Measurements from ENCODE around the gene ATP5MC2.
"Not testable (repeated sequence)": the region's sequence is repeated elsewhere in the genome, so short reads cannot be mapped to it uniquely, and the experiment has no call there.

The ATP5MC2 gene

DNA sequence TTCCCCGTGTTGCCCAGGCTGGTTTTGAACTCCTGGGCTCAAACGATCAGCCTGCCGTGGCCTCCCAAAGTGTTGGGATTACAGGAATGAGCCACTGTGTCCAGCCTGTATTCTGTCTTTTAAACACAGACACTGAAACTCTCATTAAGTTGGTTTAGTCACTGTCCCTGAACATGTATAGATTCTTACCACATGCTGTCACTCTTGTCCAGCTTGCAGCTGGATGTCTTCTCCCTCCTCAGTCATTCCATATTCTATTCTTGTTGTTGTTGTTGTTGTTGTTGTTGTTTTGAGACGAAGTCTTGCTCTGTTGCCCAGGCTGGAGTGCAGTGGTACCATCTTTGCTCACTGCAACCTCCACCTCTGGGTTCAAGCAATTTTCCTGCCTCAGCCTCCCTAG is 12.3 kb upstream of the ATP5MC2 start:
- DNase-seq = no peak

DNA sequence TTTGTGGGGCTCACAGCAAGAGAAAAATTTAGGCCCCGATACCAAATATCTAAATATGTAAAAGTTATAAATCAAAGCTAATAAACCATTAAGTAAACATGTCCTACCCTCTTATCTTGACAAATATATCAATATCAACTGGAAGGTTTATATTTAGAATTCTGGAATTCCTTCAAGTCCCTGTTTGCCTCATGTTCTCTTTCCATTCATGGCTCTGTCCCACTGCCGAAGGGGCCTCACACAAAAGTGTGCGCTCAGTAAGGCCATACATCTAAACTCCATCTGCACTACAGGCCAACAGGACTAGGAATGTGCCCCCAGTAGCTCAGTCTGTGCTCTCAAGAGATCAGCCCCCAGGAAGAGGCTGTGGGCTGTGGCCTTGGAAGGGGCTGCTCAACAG is 10.6 kb upstream of the ATP5MC2 start:
- DNase-seq = no peak

DNA sequence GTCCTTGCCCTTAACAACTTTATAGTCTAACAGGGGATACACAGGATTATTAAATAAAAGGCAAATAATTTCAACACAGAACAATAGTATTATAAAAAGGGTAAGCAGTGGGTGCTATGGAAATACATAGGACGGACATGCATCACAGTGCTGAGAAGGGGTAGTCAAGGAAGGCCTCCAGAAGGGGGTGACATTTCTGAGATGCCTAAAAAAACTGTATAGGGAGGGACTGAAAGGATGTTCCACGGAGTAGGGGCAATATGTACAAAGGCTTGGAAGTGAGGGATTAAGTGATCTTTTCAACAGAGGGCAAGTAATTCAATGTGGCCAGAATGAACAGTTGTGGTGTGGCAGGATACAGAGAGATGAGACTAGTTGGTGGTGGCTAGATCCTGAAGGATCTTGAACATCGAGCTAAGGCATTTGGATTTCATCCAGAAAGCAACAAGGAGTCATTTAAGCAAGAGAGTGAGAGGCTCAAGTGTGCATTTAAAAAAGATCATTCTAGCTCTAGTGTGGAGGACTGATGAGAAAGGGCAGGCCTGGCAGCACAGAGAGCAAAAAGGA is 8.9 kb upstream of the ATP5MC2 start:
- no peak for DNase-seq

DNA sequence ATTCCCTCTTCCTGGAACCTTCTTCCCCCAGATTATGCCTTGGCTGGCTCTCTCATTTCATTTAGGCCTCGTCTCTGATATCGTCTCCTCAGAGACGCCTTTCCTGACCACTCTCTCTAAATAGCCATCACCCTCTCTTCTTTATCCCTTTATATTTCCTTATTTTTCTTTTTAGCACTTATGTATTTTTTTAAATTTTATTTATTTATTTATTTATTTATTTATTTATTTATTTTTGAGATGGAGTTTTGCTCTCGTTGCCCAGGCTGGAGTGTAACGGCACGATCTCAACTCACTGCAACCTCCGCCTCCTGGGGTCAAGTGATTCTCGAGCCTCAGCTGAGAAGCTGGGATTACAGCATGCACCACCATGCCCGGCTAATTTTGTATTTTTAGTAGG is 8.1 kb upstream of the ATP5MC2 start:
- no peak for DNase-seq

DNA sequence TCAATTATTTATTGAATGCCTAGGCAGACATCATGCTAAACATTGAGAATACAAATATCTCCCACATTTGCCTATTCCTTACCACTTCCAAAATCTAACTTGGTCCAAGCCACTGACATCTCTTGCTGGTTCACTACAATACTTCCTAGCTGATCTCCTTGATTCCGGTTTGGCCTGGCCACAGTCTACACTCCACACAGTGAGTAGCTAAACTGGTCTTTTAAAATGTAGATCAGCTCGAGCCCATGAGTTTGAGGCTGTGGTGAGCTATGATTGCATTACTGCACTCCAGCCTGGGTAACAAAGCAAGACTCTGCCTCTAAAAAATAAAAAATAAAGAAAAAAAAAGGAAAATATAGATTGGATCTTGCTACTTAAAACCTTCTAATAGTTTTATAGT is 7.6 kb upstream of the ATP5MC2 start:
- no peak for DNase-seq

DNA sequence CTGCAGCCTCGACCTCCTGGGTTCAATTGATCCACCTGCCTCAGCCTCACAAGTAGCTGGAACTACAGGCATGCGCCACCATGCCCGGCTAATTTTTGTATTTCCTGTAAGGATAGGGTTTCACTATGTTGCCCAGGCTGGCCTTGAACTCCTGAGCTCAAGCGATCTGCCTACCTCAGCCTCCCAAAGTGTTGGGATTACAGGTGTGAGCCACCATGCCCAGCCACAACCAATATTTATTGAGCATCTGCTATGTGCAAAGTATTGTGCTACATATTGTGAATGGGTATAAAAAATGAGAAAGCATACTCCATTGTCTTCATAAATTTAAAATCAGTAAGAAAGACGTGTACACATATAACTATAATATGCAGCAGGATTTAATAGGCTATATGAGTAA is 4.2 kb upstream of the ATP5MC2 start:
- DNase-seq = not testable (repeated sequence)

DNA sequence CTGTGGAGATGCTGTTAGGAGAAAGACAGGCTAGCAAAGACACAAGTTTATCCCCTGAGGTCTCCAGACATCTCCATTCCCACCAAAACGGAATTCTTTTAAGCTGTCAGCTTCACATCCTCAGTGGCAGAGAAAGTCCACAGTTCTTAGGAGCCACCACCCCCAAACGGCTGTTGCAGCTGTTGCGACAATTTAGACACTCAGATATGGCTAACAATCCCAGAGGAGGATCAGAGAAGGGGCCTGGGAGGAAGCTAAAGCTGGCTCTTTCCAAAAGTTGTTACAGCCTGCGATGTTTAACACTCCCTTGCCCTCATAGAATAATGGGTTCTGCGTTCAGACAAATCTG is 1.9 kb upstream of the ATP5MC2 start:
- DNase-seq = no peak

DNA sequence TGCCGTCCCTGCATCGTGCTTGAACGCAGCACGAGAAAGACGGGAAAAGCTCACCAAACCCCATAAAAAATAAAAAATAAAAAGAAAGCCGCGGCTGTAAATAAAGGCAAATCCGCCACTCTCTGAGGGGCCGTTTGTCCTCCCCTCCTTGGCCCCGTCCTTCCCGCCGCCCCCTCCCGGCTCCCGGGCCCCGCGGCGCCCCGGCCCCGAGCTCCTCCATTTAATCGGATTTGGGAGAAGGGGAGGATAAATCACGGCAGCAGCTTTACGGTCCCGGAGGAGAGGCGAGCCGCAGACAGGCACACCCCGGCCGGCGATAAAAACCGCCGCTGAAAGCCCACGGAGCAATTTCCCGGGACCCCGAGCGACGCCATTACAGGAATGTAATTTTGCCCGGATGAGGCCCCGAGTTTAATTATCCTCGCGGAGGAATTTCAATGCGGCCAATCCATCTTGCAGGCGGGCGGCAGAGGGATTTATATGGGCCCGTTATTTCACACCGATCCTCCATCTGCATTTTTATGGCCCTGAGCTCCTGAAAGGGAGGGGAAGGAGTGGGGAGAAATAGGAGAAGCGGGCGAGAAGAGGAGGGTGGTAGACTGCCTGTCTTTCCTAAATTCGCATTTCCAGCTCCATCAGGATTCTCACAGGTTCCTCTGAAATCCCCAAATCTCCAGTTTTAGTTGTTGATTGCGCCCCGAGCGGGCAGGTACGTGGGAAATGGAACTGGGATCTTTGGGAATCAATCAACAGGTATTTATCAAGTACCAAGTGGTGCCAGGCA is 1.3 kb upstream of the ATP5MC2 start:
- no peak for DNase-seq

DNA sequence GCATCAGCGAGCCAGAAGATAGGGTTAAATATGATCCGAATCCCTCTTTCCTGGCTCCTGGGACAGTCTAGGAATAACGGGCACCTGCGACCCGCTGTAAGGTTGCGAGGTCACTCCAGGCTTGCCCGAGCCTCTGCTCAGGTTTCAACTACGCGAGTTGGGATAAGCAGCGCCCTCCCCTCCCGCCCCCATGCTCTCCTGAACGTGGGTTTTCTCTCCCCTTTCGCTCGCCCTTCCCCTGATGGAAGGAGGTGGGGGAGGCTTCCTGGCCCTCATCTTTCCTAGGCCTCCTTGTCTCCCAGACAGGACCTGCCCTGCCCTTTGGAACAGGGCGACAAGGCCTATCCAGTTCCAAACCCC is 753 bp upstream of the ATP5MC2 start:
- DNase-seq = no peak

DNA sequence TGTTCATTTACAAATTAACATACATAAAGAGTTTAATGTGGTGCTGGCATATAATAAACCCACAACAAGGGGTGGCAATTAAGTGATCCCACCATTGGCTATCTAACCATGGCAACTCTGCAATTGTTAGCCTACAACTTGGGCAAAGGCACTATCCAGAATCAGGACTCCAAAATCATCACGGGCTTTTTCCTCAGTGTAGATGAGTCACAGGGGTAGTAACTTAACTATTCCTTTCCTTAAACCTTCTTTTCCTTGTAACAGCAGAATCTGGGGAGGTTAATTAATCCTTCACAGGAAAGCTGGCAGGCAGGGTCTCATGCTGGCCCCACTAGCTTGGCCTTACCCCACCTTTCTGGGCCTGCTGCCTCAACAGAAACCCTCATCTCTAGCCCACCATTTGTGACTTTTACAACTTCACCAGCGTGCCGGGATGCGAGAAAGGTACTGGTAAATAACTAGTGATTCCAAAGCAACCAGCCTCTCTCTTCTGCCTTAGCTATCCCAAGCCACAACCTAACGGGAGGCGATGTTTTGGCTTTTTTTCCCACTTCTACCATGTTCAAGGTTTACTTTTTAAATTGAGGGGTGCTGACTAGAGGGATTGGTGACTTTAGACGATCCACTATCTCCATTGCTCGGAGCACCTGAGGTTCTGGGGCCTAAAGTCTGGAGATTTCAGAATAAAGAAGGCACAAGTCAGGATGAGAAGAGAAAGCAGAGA is 744 bp downstream of the ATP5MC2 start:
- no peak for DNase-seq

DNA sequence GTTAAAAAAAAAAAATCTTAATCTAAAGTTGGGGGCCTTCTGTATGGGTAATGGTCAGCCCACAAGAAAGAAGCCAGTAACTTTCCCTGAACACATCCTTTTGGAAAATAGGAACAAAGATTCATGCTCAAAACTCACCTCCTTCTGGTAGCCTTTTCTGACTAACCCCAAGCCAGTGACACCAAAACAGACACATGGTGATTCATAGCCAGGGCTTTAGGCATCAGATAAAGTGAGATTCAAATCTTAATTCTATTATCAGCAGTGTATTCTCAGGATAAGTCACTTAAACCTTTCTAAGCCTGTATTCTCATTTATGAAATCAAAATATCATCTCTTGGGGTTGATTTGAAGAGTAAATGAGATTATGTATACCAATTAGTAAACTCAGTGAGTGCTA is 4.9 kb downstream of the ATP5MC2 start:
- no peak for DNase-seq

DNA sequence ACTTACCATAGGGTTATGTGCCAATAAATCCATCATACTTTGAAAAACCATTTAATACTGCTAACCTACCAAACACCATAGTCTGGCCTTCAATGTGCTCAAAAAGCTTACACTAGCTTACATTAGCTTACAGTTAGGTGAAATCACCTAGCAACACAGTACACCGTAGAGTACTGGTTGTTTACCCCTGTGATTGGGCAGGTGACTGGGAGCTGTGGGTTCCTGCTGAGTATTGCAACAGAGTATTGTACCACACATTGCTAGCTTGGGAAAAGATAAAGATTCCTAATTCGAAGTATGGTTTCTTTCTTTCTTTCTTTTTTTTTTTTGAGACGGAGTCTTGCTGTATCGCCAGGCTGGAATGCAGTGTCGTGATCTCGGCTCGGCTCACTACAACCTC is 5.6 kb downstream of the ATP5MC2 start:
- no peak for DNase-seq

DNA sequence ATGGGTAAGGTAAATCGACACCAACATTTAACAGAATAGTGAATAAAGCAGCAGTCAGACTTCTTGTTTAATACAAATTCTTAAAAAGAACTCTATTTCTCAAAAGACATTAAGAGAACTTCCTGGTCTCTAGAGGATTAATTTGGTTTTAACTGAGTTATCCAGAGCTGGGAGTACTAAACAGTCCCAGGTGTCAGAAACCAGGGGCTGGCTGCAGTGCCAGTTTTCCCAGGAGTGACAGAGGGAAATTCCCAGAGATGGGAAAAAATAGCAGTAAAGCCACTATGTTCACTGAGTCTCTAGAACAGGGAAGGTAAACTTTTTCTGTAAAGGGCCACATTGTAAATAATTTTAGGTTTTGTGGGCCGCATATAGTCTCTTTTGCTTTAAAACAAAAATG is 8.8 kb downstream of the ATP5MC2 start:
- DNase-seq = no peak

DNA sequence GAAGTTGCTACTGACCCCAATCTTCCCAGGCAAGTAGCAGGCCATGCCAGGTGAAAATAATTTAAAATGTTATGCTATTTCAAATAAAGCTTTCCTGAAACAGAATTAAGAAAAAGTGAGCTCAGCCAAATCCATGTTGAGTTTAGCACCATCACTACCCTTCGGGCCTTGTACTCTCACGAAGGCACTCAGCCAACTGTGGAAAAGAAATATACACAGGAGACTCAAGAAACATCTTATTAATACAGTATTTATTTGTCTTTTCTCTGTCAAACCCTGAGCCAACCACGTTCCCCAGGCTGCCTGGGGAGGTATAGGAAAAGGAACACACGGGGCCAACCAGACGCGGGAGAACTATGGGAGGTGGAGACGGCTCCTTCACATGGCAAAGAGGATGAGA is 10.9 kb downstream of the ATP5MC2 start:
- no peak for DNase-seq

DNA sequence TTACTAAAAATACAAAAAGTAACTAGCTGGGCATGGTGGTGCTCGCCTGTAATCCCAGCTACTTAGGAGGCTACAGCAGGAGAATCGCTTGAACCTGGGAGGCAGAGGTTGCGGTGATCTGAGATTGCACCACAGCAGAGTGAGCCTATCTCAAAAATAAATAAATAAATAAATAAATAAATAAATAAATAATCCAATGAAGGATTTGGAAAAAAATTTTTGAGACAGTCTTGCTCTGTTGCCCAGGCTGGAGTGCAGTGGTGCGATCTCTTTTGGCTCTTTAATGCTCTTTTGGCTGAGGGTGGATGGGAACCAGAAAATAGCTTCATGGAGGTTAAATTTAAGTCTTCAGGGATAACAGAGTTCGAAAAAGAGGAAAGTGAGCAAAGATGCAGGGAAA is 11.7 kb downstream of the ATP5MC2 start:
- no peak for DNase-seq

DNA sequence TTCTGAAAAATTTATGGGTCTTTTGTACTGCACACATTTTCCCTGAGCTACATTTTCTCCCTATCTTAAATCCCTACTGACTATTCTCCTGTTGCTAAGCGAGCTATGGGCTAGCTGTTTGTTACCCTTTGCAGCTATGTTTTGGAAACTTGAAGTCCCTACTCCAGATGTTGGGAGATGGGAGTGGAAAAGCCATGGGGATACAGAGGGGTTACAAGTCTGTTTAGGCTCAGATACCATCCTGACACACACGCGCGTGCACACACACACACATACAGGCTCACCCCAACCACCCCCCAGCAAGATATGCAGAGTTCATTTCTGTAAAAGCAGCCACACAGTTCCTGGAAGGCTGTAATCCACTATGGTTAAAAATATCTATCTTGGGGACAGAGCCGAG is 15.8 kb downstream of the ATP5MC2 start:
- no peak for DNase-seq

DNA sequence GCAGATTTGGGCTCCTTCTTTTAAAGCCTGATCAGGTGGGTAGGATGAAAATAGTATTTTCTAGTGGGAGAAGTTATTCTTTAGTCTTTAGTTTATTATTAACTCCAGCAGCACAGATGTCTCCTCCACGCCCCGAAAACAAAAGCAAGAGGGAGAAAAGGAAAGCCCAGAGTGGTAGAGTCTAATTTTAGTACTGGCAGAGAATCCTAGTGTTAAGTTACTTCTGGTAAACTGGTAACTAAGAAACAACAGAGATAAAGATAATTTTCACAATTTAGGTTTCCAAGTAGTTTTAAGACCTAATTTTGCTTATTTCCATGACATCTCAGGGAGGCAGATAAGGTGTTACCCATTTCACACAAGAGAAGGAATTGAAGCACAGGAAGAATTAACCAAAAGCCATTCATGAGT is 16.3 kb downstream of the ATP5MC2 start:
- DNase-seq = no peak

DNA sequence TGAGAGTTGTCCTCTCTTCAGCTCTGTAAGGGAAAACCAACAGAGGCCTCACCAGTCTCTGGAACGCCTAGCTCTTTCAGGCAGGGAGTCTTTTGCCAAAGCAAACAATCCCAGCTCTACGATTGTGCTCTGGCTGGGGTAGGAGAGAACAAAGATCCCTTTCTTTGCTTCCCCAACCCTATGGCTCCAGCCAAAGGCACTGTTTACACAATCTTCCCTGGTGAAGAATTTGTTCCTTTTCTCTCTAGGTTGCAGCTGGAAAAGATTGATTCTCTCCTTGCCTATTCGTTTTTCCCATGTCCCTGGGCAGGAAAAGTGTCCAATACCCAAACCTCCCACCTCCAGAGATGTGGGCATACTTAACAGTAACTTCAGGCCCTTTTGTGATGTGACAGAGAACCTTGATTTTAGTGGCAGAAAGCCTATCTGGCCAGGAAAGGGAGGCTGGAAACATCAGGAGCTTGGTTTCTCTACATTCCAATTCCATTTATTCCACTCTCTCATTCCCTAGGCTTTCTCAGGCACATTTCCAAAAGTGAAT is 16.8 kb downstream of the ATP5MC2 start:
- peak; percentile 19 for DNase-seq

DNA sequence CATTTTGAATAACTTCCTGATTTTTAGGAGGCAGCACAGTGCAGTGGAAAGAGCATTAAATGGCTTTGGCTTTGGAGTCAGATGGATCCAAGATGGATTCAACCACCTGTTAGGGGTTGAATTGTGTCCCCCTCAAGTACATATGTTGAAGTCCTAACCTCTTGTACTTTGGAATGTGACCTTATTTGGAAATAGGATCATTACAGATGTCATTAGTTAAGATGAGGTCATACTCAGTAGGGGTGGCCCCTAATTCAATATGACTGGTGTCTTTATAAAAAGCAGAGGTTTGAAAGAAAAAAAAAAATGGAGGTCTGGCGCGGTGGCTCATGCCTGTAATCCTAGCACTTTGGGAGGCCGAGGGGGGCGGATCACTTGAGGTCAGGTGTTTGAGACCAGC is 18.8 kb downstream of the ATP5MC2 start:
- no peak for DNase-seq

DNA sequence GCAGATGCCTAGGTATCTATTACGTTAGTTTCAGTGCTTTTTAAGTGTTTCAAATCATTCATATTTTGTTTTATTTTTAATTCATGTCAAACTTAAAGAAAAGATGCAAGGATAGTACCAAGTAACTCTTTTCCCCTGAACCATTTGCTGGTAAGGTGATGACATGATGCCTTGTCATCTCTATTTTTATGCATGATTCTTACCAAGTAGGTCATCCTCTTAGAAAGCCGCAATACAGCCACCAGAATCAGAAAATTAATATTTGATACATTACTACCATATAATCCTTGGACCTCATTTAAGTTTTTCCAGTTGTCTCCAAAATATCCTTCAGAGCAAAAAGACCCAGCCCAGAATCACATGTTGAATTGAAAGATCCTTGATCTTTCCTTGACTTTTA is 22.3 kb downstream of the ATP5MC2 start:
- no peak for DNase-seq

DNA sequence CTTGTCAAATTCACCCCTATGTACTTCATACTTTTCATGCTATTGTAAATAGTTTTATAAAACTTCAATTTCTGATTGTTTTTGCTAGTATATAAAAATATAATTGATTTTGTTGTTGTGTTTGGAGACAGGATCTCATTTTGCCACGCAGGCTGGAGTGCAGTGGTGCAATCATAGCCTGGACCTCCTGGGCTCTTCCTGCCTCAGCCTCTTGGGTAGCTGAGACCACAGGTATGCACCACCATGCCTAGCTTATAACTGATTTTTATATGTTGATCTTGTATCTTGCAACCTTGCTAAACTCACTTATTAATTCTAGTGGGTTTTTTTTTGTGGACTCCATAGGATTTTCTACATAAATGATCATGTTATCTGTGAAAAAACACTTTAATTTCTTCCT is 23.5 kb downstream of the ATP5MC2 start:
- DNase-seq = no peak

DNA sequence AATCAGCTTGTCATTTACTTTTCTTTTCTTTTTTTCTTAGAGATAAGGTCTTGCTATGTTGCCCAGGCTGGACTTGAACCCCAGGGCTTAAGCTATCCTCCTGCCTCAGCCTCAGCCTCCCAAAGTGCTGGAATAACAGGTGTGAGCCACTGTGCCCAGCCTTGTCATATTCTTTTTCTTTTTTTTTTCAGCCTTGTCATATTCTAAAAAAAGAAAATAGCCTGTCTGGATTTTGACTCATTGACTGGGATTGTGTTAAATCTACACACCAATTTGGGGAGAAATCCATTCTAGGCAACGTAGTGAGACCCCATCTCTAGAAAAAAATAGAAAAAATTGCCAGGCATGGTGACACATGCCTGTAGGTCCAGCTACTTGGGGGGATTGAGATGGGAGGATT is 24.1 kb downstream of the ATP5MC2 start:
- no peak for DNase-seq

DNA sequence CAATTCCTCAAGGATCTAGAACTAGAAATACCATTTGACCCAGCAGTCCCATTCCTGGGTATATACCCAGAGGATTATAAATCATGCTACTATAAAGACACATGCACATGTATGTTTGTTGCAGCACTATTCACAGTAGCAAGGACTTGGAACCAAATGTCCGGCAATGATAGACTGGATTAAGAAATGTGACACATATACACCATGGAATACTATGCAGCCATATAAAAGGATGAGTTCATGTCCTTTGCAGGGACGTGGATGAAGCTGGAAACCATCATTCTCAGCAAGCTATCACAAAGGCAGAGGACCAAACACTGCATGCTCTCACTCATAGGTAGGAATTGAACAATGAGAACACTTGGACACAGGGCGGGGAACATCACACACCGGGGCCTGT is 29.6 kb downstream of the ATP5MC2 start:
- not testable (repeated sequence) for DNase-seq

DNA sequence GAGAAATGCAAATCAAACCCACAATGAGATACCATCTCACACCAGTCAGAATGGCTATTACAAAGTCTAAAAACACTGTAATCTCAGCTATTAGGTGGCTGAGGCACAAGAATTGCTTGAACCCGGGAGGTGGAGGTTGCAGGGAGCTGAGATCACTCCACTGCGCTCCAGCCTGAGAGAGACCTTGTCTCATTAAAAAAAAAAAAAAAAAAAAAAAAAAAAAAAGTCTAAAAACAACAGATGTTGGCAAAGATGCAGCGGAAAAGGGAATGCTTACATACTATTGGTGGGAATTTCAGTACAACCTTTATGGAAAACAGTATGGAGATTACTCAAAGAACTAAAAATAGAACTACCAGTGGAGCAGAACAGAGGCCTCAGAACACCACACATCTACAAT is 30.7 kb downstream of the ATP5MC2 start:
- DNase-seq = no peak

All from amniotic stem cell (primary cell).